ENCODE results near the gene PTGS1. TPM values are rescaled to one million over a fixed set of nuclear protein-coding genes. Genes with fewer than 3 reads are reported as not detected.

Gene PTGS1
- total RNA-seq, 2 donors from 2014 or later, result 7.8 to 25.4 TPM

DNA sequence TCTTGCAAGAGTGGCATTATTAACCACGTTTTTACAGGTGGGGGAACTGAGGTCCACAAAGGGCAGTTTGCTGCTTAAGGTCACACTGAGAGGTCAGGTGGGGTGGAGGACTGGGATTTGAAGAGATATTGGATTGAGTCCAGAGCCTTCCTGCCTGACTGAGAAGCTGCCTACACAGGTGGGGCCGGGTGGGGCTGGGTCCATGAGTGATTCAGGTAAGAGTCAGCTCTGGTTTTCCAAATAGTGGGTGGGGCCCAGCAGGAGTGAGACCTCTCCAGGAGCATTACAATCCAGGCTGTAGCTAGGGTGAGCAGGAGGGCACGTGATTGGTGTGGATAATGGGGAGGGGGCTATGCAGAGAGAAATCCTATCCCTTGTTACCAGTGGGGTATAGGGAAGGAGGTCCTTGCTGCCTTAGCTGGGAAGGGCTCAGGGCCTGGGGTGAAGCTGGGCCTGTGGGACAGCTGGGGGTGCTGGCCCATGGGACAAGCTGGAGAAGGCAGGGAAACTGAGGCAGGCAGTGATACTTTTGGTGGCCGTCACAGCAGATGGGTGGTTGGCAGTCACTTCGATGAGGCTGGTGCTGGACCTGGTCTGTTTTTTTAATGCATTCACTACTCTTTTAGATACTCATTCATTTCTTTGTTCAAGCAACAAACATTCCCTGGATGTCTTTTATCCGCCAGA, 2.9 kb upstream of the PTGS1 start:
- intact Hi-C loops (cut with DNase I, micrococcal nuclease), result no loop called here

DNA sequence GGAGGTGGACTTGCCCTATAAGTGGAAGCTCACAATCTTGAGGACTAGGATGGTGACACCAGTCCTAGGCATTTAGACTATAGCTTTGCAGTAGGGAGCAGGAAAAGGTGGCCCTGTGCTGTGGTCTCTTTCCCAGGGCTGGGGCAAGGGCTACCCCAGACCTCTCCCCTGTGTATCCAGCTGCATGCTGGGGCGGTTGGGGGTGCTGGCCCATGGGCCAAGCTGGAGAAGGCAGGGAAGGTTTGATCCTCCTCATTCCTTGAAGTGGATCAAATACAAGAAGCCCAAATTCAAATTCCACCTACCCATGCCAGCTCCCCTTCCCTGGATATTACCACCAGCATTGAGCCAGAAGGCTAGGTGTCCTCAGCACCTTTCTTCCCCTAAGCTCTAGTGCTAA, 2.2 kb upstream of the PTGS1 start:
- DNase-seq (no peak), ATAC-seq (no peak)
- intact Hi-C loops (cut with DNase I, micrococcal nuclease), result no loop called here

More for the DNA sequence above, 2.9 kb upstream of the PTGS1 start:
- ATAC-seq (no peak), DNase-seq (no peak)

DNA sequence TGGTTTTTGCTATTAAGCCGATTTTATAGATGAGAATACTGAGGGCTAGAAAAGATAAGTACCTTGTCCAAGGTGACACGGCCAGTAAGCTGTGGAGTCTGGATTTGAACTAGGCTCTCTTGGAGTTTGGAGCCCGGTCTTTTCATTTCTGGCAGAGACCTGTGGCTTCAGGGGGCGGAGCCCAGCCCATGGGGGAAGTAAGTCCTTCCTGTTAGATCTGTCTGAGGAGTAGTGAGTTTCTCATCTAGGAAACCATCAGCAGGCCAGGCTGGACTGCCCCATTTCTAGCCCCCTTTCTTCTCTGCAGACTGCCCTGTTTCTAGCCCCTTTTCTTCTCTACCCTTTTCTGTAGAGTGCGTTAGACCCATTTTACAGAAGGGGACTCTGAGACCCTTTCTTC, 521 bp upstream of the PTGS1 start:
- ATAC-seq (no peak), DNase-seq (peak in 1 of 2 donors; percentile 52)
- intact Hi-C loops (cut with DNase I, micrococcal nuclease), result loop anchor here in 1 of 2 donors (10.0 kb wide), 1 partner anchor 84 kb away; no protein-coding TSS in a partner anchor

DNA sequence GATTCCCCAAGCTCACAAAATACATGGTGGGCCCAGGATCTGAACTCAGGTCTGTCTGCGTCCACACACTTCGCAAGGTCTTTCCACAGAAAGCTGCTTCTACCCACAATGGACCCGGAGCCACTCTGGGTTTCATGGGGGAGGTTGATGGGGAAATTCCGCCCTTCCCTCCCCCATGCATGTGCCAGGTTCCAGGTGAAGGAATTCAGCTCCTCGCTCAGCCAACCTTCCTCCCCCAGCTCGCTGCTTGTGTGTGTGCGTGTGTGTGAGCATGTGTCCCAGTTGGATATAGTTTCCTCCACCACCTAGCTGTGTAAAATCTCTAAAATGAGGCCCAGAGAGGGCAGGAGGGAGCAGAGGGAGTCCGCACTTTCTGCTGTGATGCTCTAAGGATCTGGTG, 1.0 kb downstream of the PTGS1 start:
- DNase-seq (no peak), ATAC-seq (no peak)
- intact Hi-C loops (cut with DNase I, micrococcal nuclease), result loop anchor here in 1 of 2 donors (10.0 kb wide), 1 partner anchor 83 kb away; no protein-coding TSS in a partner anchor

DNA sequence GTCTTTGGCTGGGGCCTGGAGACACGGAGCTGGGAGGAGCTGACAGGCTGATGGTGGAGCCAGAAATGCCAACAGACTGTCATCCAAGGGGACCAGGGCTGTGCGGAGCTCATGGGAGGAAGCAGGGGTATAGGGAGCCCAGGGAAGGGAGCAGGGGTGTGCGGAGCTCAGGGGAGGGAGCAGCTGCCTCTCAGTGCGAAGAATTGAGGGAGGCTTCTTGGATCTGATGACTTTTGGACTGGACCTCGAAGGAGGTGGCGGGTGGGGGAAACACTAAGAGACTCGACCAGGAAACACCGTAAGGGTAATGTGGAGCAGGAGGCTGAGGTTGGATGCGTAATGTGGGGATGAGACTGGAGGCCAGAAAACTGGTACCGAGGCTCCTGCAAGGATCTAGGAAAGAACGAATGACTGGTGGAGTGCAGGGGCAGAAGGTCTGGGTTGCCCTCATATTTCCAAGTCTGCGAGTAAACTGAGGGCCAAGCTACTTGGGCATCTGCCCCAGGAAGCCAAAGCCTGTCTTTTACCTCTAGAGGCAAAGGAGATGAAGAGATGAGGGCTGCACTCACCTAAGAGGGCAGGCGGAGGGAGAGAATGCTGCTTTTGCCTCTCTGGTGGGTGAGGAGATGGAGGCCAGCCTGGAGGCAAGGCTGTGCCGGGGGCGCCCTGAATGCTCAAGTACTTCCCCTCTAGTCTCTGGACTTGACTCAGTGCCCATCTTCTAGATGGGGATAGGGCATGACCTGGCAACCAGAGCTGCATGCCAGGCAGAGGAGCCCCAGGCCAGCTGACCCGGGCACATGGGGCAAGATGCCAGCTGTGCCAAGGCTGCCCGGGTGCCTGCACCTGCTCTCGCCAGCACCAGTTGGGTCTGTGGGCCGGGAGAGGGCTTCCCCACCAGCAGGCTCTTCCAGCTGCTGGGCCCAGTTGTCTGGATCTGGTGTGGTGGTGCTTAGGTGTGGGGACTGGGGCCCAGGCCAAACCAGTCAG, 2.3 kb downstream of the PTGS1 start:
- DNase-seq (no peak), ATAC-seq (no peak)
- intact Hi-C loops (cut with DNase I, micrococcal nuclease), result loop anchor here in 1 of 2 donors (10.0 kb wide), 1 partner anchor 82 kb away; no protein-coding TSS in a partner anchor

DNA sequence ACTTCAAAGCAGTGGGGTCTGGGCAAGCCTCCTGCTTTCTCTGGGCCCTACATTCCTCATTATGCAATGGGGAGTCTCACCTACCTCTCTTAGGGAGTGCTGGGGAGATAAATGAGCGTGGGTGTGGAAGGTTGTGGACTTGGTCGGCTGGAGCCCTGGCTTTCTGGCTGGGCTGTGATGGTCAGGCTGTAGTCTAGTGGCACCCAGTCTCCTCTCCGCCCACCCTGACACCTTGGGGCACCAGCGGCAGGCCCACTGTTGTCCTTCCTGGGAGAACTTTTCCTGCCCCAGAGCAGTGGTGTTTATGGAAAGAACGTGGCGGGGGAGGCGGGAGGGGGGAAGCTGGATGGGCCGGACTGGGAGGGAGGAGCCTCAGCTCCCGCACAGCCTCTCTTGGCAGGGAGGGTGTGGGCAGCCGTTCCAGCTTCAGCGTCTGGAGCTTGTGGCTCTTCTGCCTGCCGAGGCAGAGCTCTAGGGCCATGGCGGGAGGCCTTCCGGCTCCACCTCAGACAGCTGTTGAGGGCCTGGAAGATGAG, 4.1 kb downstream of the PTGS1 start:
- DNase-seq, result peak; percentile 80 to 85
- intact Hi-C loops (cut with DNase I, micrococcal nuclease), result loop anchor here in 1 of 2 donors (10.0 kb wide), 1 partner anchor 80 kb away; no protein-coding TSS in a partner anchor
- ATAC-seq, result peak; percentile 79

DNA sequence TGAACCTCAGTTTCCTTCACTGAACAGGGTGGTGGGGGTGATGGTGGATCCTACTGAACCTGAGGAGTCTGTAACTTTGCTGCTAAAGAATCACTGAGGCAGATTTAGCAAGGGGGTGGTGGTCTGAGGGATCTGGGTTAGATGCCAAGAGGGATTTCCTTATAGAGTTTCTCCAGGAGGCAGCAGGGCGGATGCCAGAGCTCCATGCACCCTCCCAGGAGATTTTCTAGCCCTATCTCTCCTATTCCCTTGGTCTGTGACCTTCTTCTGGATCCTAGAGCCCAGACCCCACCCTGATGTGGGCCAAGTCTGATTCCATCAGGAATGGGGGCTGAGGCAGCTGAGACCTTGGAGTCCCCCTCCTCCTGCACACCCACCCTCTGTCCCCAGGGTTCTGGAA, 6.0 kb downstream of the PTGS1 start:
- no peak for ATAC-seq
- no peak for DNase-seq
- intact Hi-C loops (cut with DNase I, micrococcal nuclease), result loop anchor here in 1 of 2 donors (10.0 kb wide), 1 partner anchor 78 kb away; no protein-coding TSS in a partner anchor

DNA sequence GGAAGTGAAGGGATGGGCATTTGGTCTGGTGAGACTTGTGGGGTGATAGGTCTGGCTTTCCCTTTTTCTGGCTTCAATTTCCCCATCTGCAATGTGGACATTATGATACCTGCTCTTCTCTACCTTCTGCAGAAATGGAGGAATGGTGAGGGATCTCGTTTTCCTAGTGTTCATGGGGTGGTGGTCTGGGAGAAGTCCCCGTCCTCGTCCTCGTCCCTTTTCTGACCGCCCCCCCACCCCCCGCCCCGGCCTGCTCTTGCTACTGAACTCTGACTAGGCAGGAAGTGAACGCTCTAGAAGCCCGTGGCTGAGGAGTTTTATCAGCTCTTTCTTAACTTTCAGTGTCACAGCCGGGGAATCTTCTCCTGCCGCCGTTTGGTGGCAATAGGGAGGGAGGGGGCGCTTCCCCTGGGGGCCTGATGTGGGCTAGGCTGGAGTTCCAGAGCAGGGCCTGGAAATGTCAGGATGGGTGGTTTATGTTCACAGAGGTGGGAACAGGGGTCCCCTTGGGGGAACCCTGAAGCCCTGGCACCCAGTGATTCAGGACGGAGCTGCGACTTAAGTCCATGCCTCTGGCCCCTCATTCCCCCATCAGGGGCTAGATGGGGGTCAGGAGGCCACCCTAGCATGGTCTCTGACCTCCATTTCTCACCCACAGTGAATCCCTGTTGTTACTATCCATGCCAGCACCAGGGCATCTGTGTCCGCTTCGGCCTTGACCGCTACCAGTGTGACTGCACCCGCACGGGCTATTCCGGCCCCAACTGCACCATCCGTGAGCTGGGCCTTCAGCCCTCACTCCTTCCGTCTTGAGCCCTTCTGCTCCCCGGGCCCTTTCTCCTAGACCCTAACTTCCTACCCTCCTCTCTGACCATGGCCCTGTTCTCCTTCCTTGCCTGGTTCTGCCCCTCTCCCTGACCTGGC, 6.7 kb downstream of the PTGS1 start:
- intact Hi-C loops (cut with DNase I, micrococcal nuclease), result loop anchor here in 1 of 2 donors (10.0 kb wide), 1 partner anchor 77 kb away; no protein-coding TSS in a partner anchor
- ATAC-seq (no peak), DNase-seq (no peak)

DNA sequence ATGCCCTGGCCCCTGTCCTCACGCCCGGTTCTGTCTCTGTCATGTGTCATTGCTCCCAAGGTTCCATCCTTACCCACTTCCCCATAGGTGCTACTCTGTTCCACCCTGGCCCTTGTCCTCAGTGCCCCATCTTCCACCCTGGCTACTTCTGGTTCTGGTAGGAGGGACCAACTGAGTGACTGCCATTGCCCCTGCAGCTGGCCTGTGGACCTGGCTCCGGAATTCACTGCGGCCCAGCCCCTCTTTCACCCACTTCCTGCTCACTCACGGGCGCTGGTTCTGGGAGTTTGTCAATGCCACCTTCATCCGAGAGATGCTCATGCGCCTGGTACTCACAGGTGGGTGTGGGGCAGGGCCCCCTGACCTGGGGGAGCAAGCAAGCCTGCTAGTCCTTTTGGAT, 7.4 kb downstream of the PTGS1 start:
- no peak for DNase-seq
- ATAC-seq, result no peak
- intact Hi-C loops (cut with DNase I, micrococcal nuclease), result loop anchor here in 1 of 2 donors (10.0 kb wide), 1 partner anchor 77 kb away; no protein-coding TSS in a partner anchor

DNA sequence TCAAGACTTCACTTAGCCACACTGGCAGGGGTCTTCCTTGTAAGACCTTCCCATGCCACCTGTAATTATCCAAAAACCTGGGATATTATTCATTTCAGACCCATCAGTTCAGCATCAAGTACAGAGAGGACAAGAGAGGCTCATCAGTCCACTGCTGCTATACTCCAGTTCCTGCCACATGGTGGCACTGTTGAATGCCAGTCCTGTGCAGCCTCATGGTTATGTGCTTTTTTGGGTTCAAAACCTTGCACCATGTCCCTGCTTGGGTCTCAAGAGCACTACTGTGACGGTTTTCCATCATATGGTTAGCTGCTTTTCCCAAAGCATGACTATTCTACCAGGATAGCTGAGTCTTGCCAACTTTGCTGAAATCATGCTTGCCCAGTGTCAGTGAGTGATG, 8.5 kb downstream of the PTGS1 start:
- no peak for DNase-seq
- intact Hi-C loops (cut with DNase I, micrococcal nuclease), result loop anchor here in 1 of 2 donors (10.0 kb wide), 1 partner anchor 75 kb away; no protein-coding TSS in a partner anchor
- ATAC-seq, result no peak

DNA sequence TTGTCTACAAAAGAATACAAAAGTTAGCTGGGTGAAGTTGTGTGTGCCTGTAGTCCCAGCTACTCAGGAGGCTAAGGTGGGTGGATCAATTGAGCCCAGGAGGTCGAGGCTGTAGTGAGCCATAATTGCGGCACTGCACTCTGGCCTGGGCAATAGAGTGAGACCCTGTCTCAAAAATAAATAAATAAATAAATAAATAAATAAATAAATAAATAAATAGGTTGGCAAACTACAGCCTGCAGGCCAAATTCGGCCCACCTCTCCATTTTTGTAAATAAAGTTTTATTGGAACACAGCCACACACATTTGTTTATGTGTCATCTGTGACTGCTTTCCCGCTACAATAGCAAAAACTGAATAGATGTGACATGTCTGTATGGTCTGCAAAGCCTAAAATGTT, 9.5 kb downstream of the PTGS1 start:
- no peak for ATAC-seq
- no peak for DNase-seq
- intact Hi-C loops (cut with DNase I, micrococcal nuclease), result no loop called here

DNA sequence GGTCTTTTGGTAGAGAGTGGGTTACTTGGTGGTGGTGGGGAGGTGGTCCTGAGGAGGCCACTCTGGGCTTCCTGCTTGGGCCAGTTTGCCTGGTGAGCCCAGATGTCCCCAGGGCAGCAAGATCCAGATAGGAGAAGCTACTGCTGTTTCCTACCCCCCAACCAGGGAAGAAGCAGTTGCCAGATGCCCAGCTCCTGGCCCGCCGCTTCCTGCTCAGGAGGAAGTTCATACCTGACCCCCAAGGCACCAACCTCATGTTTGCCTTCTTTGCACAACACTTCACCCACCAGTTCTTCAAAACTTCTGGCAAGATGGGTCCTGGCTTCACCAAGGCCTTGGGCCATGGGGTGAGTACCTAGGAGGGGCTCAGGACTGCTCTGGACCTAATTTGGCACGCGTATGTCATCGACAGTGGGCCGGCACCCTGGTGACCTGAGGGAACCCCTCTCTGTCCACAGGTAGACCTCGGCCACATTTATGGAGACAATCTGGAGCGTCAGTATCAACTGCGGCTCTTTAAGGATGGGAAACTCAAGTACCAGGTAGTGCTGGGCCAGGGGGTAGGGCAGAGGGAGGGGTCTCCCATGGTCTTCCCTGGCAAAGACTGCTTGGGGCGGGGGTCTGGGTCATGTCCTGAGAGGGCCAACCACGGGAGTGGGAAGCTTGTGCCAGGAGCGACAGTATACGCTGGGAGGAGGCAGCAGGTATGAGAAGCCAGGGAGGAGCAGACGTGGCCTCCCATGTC, 10.6 kb downstream of the PTGS1 start:
- DNase-seq (no peak), ATAC-seq (no peak)
- intact Hi-C loops (cut with DNase I, micrococcal nuclease), result no loop called here

DNA sequence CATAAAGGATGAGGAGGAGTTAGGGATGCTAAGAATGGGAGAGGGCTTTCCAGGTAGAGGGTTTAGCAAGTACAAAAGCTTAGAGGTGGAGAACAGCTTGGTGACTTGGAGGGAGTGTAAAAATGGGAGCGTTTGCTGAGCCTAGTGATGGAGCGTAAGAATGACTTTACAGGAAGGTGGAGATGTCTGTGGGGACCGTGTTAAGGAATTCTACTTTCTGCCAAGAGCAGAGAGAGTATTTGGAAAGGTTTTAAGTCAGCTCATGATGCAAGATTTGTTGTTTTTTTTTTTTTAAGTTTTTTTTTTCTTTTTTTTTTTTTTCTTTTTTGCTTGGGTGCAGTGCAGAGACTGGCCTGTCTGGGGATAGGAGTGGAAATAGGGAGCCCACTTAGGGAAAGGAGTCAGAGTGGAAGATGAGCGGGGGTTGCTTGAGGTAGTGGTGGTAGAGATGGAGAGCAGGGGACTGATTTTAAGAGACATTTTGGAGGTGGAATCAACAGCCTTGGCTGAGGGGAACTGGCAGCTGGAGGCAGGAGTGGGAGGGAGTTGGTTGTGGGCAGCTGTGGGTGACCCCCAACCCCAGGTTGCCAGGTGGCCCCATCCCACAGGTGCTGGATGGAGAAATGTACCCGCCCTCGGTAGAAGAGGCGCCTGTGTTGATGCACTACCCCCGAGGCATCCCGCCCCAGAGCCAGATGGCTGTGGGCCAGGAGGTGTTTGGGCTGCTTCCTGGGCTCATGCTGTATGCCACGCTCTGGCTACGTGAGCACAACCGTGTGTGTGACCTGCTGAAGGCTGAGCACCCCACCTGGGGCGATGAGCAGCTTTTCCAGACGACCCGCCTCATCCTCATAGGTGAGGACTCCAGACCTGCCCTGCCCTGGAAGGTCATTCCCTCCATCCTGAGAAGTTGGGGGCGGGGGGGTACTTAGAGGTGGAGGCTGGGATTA, 12.4 kb downstream of the PTGS1 start:
- DNase-seq (no peak), ATAC-seq (no peak)
- intact Hi-C loops (cut with DNase I, micrococcal nuclease), result no loop called here

DNA sequence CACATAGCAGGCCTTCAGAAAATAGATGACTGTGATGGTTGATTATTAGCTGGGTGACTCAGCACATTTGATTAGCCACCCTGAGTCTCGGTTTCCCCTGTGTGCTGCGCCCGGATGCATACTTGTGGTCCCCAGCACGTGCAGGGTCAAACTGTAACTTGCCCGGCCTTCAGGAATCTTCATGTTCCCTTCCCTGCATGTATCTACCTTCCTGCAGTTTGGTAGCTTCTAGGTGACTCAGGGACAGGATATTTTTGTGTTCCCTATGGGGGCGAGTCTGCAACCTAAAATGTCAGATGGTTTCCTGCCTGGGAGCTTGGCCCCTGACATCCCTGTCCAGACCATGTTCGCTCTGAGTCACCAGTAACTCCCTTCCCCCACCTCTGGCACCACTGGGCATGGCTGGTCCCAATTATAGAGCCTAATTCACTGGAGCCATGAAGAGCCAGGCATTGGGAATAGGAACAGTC, 13.2 kb downstream of the PTGS1 start:
- no peak for ATAC-seq
- DNase-seq, result no peak

DNA sequence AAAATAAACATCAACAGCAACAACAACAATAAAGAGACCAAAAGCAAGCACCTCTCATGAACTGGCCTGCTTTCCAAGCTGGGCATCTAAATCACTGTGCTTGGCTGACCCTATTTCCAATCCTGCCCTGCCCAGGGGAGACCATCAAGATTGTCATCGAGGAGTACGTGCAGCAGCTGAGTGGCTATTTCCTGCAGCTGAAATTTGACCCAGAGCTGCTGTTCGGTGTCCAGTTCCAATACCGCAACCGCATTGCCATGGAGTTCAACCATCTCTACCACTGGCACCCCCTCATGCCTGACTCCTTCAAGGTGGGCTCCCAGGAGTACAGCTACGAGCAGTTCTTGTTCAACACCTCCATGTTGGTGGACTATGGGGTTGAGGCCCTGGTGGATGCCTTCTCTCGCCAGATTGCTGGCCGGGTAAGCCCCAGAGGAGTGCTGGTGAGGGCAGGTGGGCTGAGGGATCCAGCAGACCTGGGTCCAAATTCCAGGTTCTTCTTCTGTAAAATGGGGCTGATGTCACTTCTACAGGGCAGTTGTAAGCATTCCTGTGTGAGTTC, 15.6 kb downstream of the PTGS1 start:
- intact Hi-C loops (cut with DNase I, micrococcal nuclease), result no loop called here
- no peak for ATAC-seq
- no peak for DNase-seq

More for the DNA sequence above, 13.2 kb downstream of the PTGS1 start:
- intact Hi-C loops (cut with DNase I, micrococcal nuclease), result no loop called here

DNA sequence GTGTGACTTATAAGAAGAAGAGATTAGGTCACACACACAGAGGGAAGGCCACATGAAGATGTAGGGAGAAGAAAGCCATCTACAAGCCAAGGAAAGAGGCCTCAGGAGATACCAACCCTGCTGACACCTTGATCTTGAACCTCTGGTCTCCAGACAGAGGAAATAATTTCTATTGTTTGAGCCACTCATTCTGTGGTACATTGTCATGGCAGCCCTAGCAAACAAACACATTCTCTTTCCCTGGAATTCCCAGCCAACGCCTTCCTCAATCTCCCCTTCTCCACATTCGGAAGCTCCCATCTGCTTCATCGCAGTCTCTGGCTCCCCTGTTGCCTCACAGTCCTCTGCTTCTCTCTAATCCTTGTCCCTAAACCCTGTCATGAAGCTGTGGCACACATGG, 16.7 kb downstream of the PTGS1 start:
- no peak for DNase-seq
- no peak for ATAC-seq

More for the DNA sequence above, 16.7 kb downstream of the PTGS1 start:
- intact Hi-C loops (cut with DNase I, micrococcal nuclease), result no loop called here

All from left colon (tissue), 2 donors.